ENCODE measurements around the gene DNLZ. TPM values are rescaled to one million over a fixed set of nuclear protein-coding genes. Genes with fewer than 3 reads are reported as not detected.

The DNLZ gene
- total and polyA plus RNA-seq, 10 of the 15 experiments (the other 5 are each of a cell fraction or from before 2014, with no cell fraction given), result 0.66 to 29.7 (median 14.7) TPM; not detected in 1

GRCh38 chr9:136316271-136316751 is 47.2 kb downstream of the DNLZ start:
- Histone ChIP-seq H3K79me2 (ENCODE audit: control insufficient read depth, insufficient read depth, low read length) (no peaks in the 10 kb centered on the region), H3K4me3 (no peak overlapping the region), H4K20me1 (ENCODE audit: control insufficient read depth, insufficient read depth) (no peaks in the 10 kb centered on the region), H3K27ac (ENCODE audit: control insufficient read depth, insufficient read depth) (no peak overlapping the region), H3K9ac (ENCODE audit: control insufficient read depth, insufficient read depth, low read length) (no peak overlapping the region), H3K4me1 (ENCODE audit: control insufficient read depth, insufficient read depth, low read length) (no peaks in the 10 kb centered on the region), H3K4me2 (ENCODE audit: control insufficient read depth, insufficient read depth) (no peak overlapping the region), H3K27me3 (replicated peaks in 1 of 2; ENCODE audit: control insufficient read depth in 2 of 2, insufficient read depth in 2 of 2, low read length in 1 of 2) (peaks cover 0 to 6% of the 10 kb centered on the region in 2 experiments), H3K9me3 (replicated peaks; ENCODE audit: control insufficient read depth, insufficient read depth, low read length) (peaks cover 8% of the 10 kb centered on the region; the same call in 2 of the 3 replicates), H3K36me3 (ENCODE audit: control insufficient read depth in 2 of 2, insufficient read depth in 2 of 2, low read length in 1 of 2) (no peaks in the 10 kb centered on the region), H2AFZ (ENCODE audit: control insufficient read depth, low read depth, low read length) (no peak overlapping the region)
- in situ Hi-C loops (cut with MboI) (no loop called here), intact Hi-C loops (cut with micrococcal nuclease; ENCODE audit: unreplicated experiment) (no loop called here)
- ATAC-seq (no peak), DNase-seq (ENCODE audit: low read depth, low spot score) (no peak), FAIRE-seq (no peak)
- BruUV-seq (replicated peaks), result no TSS peak
- ChIA-PET POLR2A (no interaction called here), RAD21 (ENCODE audit: unreplicated experiment) (no interaction called here), CTCF (no interaction called here), SMC1A (ENCODE audit: uncharacterized antibody, unreplicated experiment) (no interaction called here)
- TF ChIP-seq BCL3 (IDR thresholded peaks at IDR 0.05; ENCODE audit: borderline replicate concordance, insufficient read depth, low read depth, low read length, poor library complexity, severe bottlenecking) (no peak), SREBF1 (IDR thresholded peaks at IDR 0.05; ENCODE audit: low read length) (no peak), BHLHE40 (IDR thresholded peaks at IDR 0.05; ENCODE audit: borderline replicate concordance in 1 of 2, low read depth in 2 of 2, low read length in 1 of 2) (no peak), CBFB (IDR thresholded peaks at IDR 0.05; ENCODE audit: low read depth) (no peak), MLLT1 (IDR thresholded peaks at IDR 0.05) (peak; percentile 71; the same call in 1 of the 2 replicates), IRF5 (IDR thresholded peaks at IDR 0.05; ENCODE audit: borderline replicate concordance) (0 out of 2 replicates have a peak, but pooled peaks have one; percentile 22), NR2F1 (conservative IDR thresholded peaks at IDR 0.05) (peak; percentile 11; the same call in 1 of the 2 replicates), MTA3 (IDR thresholded peaks at IDR 0.05; ENCODE audit: borderline replicate concordance, low read length) (no peak), JUND (IDR thresholded peaks at IDR 0.05; ENCODE audit: low read depth, low read length) (no peak), CHD4 (IDR thresholded peaks at IDR 0.05) (no peak)
- 39% methylated on average over 22 of the region's 23 CpGs for WGBS (ENCODE audit: insufficient coverage, insufficient replicate concordance, low lambda C conversion rate, missing lambda C conversion rate)

All from GM12878 (cell line).